K562 (cell line): ENCODE results near the gene TFPI2. TPM values are rescaled to one million over a fixed set of nuclear protein-coding genes. Genes with fewer than 3 reads are reported as not detected.

Source experiments
- ETV6 ChIP-seq, 3 experiments: fragments of 150-350 bp in 1 of 3; sonication (generic) in 1 of 3; formaldehyde crosslinking in 1 of 3; IDR thresholded peaks; 2 replicates each; pipeline versions ENCODE4 v1.6.1 to v1.8.0; 2014 to 2022; ENCODE audit warnings: borderline replicate concordance in 2 of 3, low read depth in 2 of 3, antibody characterized with exemption in 1 of 3, low read length in 1 of 3, mild to moderate bottlenecking in 1 of 3, missing genetic modification reagents in 1 of 3
- RBM25 ChIP-seq: fragments of 200-400 bp; formaldehyde crosslinking; IDR thresholded peaks from 2 replicates; pipeline ENCODE4 v1.6.1; 2018; ENCODE audit warnings: low read length, low read depth, moderate library complexity; ENCODE audit not compliant: severe bottlenecking
- ZNF140 ChIP-seq: fragments of 250-450 bp; sonication (Bioruptor Pico); IDR thresholded peaks from 2 replicates; pipeline ENCODE4 v1.8.0; 2021; ENCODE audit warnings: moderate library complexity, mild to moderate bottlenecking, inconsistent platforms
- polyA plus RNA-seq, 8 experiments: library from polyadenylated mRNA; depleted of rRNA in 4 of 8; stranded (reverse) in 5 of 8; unstranded in 3 of 8; fragments of >200 nt; fragmentation: Nextera tagmentation in 2 of 8; fragmentation: Illumina TruSeq in 1 of 8; extraction: Ambion mirVana in 2 of 8; extraction: Trizol in 1 of 8; gene quantifications; 2 replicates each; pipeline versions ENCODE4 v1.2.1 to v1.2.3, GENCODE V29; 2011 to 2014; ENCODE audit warnings: inconsistent platforms in 1 of 8, missing spikeins in 1 of 8
- total RNA-seq, 7 experiments: library from RNA; depleted of rRNA in 6 of 7; stranded (reverse); fragments of >200 nt in 6 of 7; fragmentation: Illumina TruSeq in 2 of 7; extraction: Trizol in 2 of 7; gene quantifications; 2 replicates each; pipeline versions ENCODE4 v1.2.1 to v1.2.3, GENCODE V29; 2011 to 2021; ENCODE audit warnings: low replicate concordance in 1 of 7
- TF ChIP-seq, protein P1 (sequence below), 2 experiments: fragments of 450-650 bp; IDR thresholded peaks; 2 replicates each; pipeline ENCODE4 v1.6.1; 2016
- TF ChIP-seq, protein P2 (sequence below), 2 experiments: fragments of 450-650 bp; IDR thresholded peaks; 2 replicates each; pipeline ENCODE4 v1.6.1; 2016; ENCODE audit warnings: mild to moderate bottlenecking in 2 of 2, borderline replicate concordance in 1 of 2, low read depth in 1 of 2, moderate library complexity in 1 of 2
- TF ChIP-seq, protein P3 (sequence below), 2 experiments: fragments of 450-650 bp; formaldehyde crosslinking in 1 of 2; IDR thresholded peaks; 2 replicates each; pipeline versions ENCODE4 v1.4.0 to v1.6.1; 2014 to 2020; ENCODE audit warnings: mild to moderate bottlenecking in 2 of 2, borderline replicate concordance in 1 of 2, low read depth in 1 of 2

The TFPI2 gene
- total and polyA plus RNA-seq, 9 of the 15 experiments (the other 6 are each of a cell fraction or from before 2014, with no cell fraction given), result 0.07 to 0.25 (median 0.11) TPM; not detected in 4

DNA sequence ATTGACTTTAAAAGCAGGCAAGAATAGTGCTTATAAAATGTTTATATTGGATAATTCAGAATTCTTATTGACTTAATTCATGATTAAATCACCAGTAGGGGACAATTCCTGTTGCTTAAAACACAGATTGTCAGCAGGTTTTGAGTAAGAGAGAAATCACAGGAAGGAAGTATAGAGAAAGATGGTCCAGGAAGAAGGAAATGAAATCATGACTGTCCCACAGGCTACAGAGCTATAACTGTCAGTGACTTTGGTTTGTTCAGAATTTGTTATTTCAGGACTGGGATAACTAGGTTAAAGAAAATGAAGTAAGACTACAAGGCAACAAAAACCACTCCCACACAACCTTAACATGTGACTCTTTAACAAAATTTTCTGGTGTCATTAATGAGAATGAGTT is 22.6 kb upstream of the TFPI2 start (continued):
- TF ChIP-seq, protein P1, sequence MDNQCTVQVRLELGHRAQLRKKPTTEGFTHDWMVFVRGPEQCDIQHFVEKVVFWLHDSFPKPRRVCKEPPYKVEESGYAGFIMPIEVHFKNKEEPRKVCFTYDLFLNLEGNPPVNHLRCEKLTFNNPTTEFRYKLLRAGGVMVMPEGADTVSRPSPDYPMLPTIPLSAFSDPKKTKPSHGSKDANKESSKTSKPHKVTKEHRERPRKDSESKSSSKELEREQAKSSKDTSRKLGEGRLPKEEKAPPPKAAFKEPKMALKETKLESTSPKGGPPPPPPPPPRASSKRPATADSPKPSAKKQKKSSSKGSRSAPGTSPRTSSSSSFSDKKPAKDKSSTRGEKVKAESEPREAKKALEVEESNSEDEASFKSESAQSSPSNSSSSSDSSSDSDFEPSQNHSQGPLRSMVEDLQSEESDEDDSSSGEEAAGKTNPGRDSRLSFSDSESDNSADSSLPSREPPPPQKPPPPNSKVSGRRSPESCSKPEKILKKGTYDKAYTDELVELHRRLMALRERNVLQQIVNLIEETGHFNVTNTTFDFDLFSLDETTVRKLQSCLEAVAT (IDR thresholded peaks at IDR 0.05), result no peak
- TF ChIP-seq, protein P2, sequence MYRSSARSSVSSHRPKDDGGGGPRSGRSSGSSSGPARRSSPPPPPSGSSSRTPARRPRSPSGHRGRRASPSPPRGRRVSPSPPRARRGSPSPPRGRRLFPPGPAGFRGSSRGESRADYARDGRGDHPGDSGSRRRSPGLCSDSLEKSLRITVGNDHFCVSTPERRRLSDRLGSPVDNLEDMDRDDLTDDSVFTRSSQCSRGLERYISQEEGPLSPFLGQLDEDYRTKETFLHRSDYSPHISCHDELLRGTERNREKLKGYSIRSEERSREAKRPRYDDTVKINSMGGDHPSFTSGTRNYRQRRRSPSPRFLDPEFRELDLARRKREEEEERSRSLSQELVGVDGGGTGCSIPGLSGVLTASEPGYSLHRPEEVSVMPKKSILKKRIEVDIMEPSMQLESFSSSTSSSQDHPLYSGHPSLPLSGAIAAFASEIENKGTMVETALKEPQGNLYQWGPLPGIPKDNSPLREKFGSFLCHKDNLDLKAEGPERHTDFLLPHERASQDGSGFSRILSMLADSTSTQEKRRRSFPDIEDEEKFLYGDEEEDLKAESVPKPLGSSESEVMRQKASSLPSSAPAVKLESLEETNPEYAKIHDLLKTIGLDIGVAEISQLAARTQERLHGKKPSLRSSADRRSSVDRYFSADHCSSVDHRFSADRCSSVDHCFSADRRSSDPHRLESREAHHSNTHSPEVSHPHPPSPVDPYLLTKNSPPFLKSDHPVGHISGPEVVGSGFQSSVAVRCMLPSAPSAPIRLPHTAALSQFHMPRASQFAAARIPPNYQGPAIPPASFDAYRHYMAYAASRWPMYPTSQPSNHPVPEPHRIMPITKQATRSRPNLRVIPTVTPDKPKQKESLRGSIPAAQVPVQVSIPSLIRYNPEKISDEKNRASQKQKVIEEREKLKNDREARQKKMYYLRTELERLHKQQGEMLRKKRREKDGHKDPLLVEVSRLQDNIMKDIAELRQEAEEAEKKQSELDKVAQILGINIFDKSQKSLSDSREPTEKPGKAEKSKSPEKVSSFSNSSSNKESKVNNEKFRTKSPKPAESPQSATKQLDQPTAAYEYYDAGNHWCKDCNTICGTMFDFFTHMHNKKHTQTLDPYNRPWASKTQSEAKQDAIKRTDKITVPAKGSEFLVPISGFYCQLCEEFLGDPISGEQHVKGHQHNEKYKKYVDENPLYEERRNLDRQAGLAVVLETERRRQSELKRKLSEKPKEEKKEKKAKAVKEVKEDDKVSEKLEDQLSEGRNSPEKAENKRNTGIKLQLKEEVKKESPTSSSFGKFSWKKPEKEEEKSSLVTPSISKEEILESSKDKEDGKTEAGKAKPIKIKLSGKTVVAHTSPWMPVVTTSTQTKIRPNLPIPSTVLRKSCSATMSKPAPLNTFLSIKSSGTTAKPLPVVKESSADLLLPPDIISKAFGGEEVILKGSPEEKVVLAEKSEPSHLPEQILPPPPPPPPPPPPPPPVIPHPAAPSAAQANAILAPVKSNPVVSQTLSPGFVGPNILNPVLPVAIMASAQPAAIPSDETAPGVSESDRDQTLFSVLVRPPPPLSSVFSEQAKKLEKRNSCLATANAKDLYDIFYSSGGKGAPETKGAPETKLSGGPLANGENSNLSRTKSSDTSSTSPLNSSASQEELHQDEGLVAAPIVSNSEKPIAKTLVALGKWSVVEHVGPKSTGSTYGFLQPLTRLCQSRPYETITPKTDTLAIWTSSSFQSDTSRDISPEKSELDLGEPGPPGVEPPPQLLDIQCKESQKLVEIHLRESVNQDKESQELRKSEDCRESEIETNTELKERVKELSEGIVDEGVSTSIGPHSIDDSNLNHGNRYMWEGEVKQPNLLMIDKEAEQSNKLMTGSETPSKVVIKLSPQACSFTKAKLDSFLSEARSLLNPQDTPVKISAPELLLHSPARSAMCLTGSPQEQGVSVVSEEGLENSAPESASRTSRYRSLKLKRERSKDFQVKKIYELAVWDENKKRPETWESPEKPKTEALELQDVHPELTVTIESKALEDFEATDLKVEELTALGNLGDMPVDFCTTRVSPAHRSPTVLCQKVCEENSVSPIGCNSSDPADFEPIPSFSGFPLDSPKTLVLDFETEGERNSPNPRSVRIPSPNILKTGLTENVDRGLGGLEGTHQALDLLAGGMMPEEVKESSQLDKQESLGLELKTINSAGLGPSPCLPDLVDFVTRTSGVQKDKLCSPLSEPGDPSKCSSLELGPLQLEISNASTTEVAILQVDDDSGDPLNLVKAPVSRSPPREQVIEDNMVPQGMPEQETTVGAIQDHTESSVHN (IDR thresholded peaks at IDR 0.05; ENCODE audit: borderline replicate concordance in 1 of 2, low read depth in 1 of 2), result no peak
- no peak for TF ChIP-seq RBM25
- TF ChIP-seq ZNF140 (CRISPR knock-in tag), result no peak
- TF ChIP-seq, protein P3, sequence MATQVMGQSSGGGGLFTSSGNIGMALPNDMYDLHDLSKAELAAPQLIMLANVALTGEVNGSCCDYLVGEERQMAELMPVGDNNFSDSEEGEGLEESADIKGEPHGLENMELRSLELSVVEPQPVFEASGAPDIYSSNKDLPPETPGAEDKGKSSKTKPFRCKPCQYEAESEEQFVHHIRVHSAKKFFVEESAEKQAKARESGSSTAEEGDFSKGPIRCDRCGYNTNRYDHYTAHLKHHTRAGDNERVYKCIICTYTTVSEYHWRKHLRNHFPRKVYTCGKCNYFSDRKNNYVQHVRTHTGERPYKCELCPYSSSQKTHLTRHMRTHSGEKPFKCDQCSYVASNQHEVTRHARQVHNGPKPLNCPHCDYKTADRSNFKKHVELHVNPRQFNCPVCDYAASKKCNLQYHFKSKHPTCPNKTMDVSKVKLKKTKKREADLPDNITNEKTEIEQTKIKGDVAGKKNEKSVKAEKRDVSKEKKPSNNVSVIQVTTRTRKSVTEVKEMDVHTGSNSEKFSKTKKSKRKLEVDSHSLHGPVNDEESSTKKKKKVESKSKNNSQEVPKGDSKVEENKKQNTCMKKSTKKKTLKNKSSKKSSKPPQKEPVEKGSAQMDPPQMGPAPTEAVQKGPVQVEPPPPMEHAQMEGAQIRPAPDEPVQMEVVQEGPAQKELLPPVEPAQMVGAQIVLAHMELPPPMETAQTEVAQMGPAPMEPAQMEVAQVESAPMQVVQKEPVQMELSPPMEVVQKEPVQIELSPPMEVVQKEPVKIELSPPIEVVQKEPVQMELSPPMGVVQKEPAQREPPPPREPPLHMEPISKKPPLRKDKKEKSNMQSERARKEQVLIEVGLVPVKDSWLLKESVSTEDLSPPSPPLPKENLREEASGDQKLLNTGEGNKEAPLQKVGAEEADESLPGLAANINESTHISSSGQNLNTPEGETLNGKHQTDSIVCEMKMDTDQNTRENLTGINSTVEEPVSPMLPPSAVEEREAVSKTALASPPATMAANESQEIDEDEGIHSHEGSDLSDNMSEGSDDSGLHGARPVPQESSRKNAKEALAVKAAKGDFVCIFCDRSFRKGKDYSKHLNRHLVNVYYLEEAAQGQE (IDR thresholded peaks at IDR 0.05; ENCODE audit: borderline replicate concordance), result no peak
- TF ChIP-seq, protein P3 (CRISPR knock-in tag; IDR thresholded peaks at IDR 0.05; ENCODE audit: low read depth), result no peak
- TF ChIP-seq ETV6 (IDR thresholded peaks at IDR 0.05; ENCODE audit: borderline replicate concordance in 1 of 2, low read depth in 2 of 2, low read length in 1 of 2), result no peak
- no peak for TF ChIP-seq ETV6 (CRISPR knock-in tag; IDR thresholded peaks at IDR 0.05; ENCODE audit: borderline replicate concordance)
